Stomach smooth muscle (tissue), 2 donors: Measurements from ENCODE around the gene MAPK12.

Experiments
- H3K27ac ChIP-seq: one replicate; pipeline ENCODE4 v1.7.0; 2013; ENCODE audit warnings: mild to moderate bottlenecking, low read length, inconsistent platforms
- H3K27me3 ChIP-seq, 2 donors: one replicate each; pipeline ENCODE4 v1.7.0; 2013; ENCODE audit warnings: low read length in 2 of 2; ENCODE audit not compliant: insufficient read depth in 2 of 2, control insufficient read depth in 1 of 2
- H3K36me3 ChIP-seq, 2 donors: one replicate each; pipeline ENCODE4 v1.7.0; 2013; ENCODE audit warnings: low read length in 2 of 2; ENCODE audit not compliant: control insufficient read depth in 2 of 2, insufficient read depth in 2 of 2
- H3K4me1 ChIP-seq: one replicate; pipeline ENCODE4 v1.7.0; 2013; ENCODE audit warnings: low read length; ENCODE audit not compliant: control insufficient read depth, insufficient read depth
- H3K4me3 ChIP-seq, 2 donors: one replicate each; pipeline ENCODE4 v1.7.0; 2013; ENCODE audit warnings: low read length in 2 of 2
- H3K9ac ChIP-seq, 2 donors: one replicate each; pipeline ENCODE4 v1.7.0; 2013; ENCODE audit warnings: low read length in 2 of 2, mild to moderate bottlenecking in 1 of 2
- H3K9me3 ChIP-seq, 2 donors: one replicate each; pipeline ENCODE4 v1.7.0; 2013; ENCODE audit warnings: low read length in 2 of 2; ENCODE audit not compliant: control insufficient read depth in 2 of 2
- donor health status: healthy.
- donor health status: Pancreatic carcinoma.

MAPK12 gene

DNA sequence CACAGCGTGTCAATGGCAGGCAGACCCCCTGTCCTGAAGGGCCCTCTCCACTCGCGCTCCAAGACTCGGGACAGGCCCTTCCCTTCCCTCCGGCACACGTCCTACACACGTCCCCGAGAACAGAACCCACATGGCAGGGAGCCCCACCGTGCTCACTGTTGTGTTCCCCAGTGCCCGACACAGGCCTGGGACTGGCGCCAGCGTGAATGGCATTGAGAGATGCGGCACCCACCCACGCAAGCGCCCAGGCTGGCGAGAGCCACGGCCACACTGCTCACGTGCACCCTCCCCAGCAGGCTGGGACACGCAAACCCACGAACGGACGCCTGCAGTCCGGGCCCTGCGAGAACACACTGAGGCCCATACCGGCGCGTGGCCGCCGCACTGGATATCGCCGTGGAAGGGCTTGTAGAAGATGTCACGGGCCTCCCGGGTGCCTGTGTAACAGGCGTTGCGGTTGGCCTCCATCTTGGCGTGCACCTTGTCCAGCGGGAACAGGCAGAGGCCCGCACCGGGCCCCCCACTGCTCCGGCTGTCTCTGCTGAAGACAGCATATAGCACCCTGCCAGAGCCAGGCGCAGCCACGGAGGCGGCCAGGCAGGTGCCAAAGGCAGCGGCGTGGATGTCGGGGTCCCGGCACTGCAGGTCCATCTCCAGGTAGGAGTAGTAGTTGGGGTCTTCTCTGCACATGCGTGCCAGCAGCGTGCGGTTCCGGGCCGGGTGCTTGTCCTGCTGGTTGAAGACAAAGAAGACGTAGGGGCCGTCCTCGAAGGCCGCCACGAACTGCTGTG is 27.9 kb upstream of the MAPK12 start:
- H3K36me3 ChIP-seq, result peaks cover 28 to 36% of the 10 kb centered on the region in 2 donors
- peaks cover 25% of the 10 kb centered on the region for H3K4me1 ChIP-seq
- no peak overlapping the region for H3K4me3 ChIP-seq
- H3K27me3 ChIP-seq, result no peaks in the 10 kb centered on the region
- H3K9me3 ChIP-seq, result no peaks in the 10 kb centered on the region
- no peak overlapping the region for H3K27ac ChIP-seq
- H3K9ac ChIP-seq, result no peak overlapping the region

DNA sequence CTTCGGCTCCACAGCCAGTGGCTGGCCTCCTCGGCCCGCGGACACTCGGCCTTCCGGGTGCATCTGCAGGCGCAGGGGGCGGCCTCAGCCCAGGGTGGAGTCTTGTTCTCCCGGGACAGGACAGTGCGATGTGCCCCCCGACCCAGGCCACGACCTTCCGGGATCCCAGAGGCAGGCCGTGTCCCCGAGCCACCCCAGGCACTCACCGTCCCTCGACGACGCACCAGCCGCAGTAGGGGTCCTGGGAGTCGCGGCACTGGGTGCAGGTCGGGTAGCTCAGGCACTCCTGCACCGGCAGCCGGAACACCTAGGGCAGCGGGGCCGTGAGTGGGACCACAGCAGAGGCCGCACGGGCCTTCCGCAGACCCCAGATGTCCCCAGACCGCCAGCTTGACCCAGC is 26.2 kb upstream of the MAPK12 start:
- no peaks in the 10 kb centered on the region for H3K9me3 ChIP-seq
- H3K36me3 ChIP-seq, result peaks cover 35 to 37% of the 10 kb centered on the region in 2 donors
- H3K27me3 ChIP-seq, result no peaks in the 10 kb centered on the region
- H3K4me3 ChIP-seq, result no peak overlapping the region
- no peak overlapping the region for H3K27ac ChIP-seq
- H3K4me1 ChIP-seq, result peaks cover 9% of the 10 kb centered on the region
- no peak overlapping the region for H3K9ac ChIP-seq

DNA sequence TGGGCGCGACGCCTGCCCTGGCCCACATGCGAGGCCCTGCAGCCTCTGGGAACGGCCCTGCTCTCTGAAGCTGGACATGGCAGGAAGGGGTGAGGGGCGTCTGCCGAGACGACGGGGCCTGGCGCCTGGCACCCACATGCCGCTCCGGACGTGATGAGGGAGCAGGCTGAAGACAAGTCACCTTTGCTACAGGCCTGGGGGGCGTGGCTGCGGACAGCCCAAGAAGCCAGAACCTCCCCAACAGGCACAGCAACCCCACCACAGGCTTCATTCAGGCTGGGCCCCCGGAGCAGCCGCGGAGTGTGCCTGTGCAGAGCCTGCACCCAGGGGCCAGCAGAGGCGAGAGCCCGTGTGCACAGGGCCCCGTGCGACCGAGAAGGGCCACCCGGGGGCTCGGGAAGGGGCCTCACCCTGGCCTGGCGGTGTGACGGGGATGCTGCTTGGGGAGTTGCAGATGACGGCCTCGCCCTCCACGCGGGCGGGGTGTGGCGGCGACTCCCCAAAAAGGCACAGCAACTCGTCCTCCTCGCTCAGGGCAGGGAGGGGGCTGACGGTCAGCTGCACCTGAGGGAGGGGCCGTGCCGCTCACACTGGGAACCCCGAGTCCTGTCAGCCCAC is 25.3 kb upstream of the MAPK12 start:
- H3K27me3 ChIP-seq, result no peaks in the 10 kb centered on the region
- H3K4me3 ChIP-seq, result no peak overlapping the region
- no peak overlapping the region for H3K9ac ChIP-seq
- peaks cover 11% of the 10 kb centered on the region for H3K4me1 ChIP-seq
- no peak overlapping the region for H3K27ac ChIP-seq
- H3K36me3 ChIP-seq, result peaks cover 39% of the 10 kb centered on the region in 2 donors
- H3K9me3 ChIP-seq, result no peaks in the 10 kb centered on the region

DNA sequence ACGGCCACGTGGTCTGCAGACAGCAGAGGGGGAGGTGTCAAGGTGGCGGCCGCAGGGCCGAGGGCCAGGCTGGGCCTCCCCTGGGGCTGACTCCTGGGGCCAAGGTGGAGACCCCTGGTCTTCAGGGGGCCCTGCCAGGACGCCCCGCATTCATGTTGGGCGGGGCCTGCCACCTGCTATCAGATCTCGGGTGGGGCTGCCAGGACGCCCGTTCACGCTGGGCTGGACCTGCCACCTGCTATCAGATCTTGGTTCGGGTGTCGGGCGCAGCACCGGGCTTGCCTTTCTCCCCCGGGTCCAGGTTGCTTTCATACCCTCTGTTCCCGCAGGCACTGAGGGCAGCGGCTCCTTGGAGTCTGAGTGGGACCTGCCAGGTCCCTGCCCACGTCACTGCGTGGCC is 24.8 kb upstream of the MAPK12 start:
- H3K9ac ChIP-seq, result no peak overlapping the region
- H3K9me3 ChIP-seq, result no peaks in the 10 kb centered on the region
- H3K27me3 ChIP-seq, result no peaks in the 10 kb centered on the region
- peaks cover 11% of the 10 kb centered on the region for H3K4me1 ChIP-seq
- no peak overlapping the region for H3K4me3 ChIP-seq
- H3K27ac ChIP-seq, result no peak overlapping the region
- peaks cover 44 to 45% of the 10 kb centered on the region in 2 donors for H3K36me3 ChIP-seq

DNA sequence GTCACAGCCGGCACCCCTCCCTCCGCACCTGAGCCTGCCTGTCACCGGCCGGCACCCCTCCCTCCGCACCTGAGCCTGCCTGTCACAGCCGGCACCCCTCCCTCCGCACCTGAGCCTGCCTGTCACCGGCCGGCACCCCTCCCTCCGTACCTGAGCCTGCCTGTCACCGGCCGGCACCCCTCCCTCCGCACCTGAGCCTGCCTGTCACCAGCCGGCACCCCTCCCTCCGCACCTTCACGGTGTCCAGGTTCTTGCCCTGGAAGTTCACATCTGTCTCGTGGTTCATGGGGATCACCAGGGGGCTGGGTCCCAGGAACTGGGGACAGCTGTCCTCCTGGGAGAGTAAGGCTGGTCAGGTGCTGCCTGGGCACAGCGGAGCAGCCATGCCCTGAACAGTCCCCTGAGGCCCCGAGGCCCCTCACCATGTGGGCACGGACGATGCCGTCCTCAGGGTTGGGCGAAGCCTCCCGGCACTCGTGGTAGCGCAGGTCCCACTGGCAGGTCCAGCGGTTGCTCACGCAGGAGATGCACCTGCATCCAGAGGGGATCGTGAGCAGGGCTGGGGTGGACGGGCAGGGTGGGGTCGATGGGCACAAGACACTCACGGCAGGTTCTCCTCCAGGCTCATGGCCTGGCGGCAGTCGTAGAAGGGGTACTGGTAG is 24.2 kb upstream of the MAPK12 start:
- H3K27me3 ChIP-seq, result no peaks in the 10 kb centered on the region
- H3K27ac ChIP-seq, result no peak overlapping the region
- H3K9me3 ChIP-seq, result no peaks in the 10 kb centered on the region
- H3K4me3 ChIP-seq, result no peak overlapping the region
- peaks cover 48 to 50% of the 10 kb centered on the region in 2 donors for H3K36me3 ChIP-seq
- peaks cover 8% of the 10 kb centered on the region for H3K4me1 ChIP-seq
- no peak overlapping the region for H3K9ac ChIP-seq

DNA sequence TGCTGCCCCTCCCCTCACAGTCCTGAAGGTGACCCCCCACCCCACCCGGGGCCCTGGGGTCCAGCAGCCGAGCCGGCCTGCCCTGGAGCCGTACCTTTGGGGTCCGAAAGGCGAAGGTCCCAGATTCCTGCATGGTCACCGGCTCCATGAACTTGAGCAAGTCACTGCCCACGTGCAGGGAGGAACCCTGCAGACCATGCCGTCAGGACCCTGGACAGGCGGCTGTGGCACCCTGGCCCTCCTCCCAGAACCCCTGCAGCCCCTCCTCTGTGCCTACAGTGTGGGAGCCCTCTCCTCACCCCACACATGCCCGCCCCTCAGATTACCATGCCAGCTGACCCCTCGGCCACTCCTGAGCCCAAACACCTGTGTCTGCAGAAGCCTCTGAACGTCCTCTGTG is 23.0 kb upstream of the MAPK12 start:
- Histone ChIP-seq H3K27me3 (no peaks in the 10 kb centered on the region), H3K4me3 (no peak overlapping the region), H3K27ac (no peak overlapping the region), H3K4me1 (peaks cover 8% of the 10 kb centered on the region), H3K9me3 (no peaks in the 10 kb centered on the region), H3K9ac (no peak overlapping the region), H3K36me3 (peaks cover 48% of the 10 kb centered on the region in 2 donors)

DNA sequence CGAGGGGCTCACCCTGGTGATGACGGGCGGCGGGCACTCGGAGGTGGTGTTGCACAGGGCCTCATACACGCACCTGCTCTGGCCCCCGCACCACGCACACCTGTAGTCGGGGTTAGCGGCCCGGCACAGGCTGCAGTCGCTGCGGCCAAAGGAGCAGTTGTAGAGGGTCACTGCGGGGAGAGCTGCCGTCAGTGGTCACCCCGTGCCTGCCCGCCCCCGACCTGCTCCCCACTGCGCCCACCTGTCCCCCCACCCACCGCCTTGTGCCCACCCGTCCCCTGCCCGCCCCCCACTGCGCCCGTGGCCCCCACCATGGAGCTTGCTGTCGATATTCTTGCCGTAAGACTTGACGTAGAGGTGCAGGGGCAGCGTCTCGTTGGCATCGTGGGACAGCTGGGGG is 22.3 kb upstream of the MAPK12 start:
- Histone ChIP-seq H3K4me1 (peaks cover 8% of the 10 kb centered on the region), H3K9ac (no peak overlapping the region), H3K36me3 (peaks cover 47 to 48% of the 10 kb centered on the region in 2 donors), H3K9me3 (no peaks in the 10 kb centered on the region), H3K4me3 (no peak overlapping the region), H3K27me3 (no peaks in the 10 kb centered on the region), H3K27ac (no peak overlapping the region)

DNA sequence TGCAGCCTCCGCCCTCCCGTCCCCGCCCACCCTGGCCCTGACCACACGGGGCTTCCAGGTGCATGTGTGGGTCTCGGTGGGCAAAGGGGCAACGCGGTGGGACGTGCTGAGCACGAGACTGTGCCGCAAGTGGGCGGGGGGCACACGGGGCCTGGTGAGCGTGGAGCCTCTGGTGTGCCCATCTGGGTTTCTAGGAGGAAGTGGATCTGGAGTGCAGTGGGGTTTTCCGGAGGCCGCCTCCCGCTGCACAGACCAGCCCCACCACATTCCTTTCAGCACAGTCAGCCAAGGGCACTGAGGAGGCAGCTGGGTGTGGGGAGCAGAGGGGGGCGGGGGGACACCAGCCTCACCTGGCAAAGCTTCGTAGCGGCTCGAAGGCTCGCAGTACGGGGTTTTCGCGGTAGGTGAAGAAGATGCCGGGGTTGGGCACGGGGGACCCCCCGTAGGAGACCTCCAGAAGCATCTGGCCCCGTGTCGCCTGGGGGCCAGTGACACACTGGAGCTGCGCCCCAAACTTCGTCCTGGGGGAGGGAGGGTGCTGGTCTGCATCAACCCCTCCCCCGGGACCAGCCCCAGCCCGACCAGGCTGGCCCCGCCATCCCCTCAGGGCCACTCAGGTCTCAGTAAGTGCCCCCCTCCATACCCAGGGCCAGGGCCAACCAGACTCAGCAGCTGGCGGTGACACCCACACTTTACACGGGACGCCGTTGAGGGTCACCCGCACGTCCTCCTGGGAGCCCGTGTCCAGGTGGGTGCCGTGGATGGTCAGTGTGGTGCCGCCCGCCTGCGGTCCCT is 21.1 kb upstream of the MAPK12 start:
- no peaks in the 10 kb centered on the region for H3K27me3 ChIP-seq
- no peak overlapping the region for H3K4me3 ChIP-seq
- H3K9me3 ChIP-seq, result no peaks in the 10 kb centered on the region
- H3K9ac ChIP-seq, result no peak overlapping the region
- no peak overlapping the region for H3K27ac ChIP-seq
- peaks cover 47 to 51% of the 10 kb centered on the region in 2 donors for H3K36me3 ChIP-seq
- H3K4me1 ChIP-seq, result peaks cover 8% of the 10 kb centered on the region

DNA sequence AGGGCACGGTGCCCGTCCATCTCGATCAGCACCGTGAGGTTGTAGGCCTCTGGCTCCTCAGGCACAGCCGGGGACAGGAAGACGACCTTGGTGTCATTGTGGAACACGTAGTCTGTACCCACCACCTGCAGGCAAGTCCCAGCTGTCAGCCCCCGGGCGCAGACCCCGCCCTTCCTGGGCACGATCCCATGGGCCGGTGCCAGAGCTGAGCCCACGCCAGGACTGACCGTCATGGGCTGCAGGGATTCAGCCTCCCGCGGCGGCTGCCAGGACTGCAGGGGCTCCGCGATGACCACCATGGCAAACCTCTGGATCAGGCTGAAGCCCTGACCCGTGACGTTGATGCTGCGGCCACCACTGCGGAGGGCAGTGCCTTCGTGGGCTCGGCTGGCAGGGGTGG is 20.5 kb upstream of the MAPK12 start:
- no peaks in the 10 kb centered on the region for H3K9me3 ChIP-seq
- no peak overlapping the region for H3K9ac ChIP-seq
- H3K27ac ChIP-seq, result no peak overlapping the region
- no peak overlapping the region for H3K4me3 ChIP-seq
- no peaks in the 10 kb centered on the region for H3K27me3 ChIP-seq
- peaks cover 50 to 55% of the 10 kb centered on the region in 2 donors for H3K36me3 ChIP-seq
- H3K4me1 ChIP-seq, result peaks cover 8% of the 10 kb centered on the region

DNA sequence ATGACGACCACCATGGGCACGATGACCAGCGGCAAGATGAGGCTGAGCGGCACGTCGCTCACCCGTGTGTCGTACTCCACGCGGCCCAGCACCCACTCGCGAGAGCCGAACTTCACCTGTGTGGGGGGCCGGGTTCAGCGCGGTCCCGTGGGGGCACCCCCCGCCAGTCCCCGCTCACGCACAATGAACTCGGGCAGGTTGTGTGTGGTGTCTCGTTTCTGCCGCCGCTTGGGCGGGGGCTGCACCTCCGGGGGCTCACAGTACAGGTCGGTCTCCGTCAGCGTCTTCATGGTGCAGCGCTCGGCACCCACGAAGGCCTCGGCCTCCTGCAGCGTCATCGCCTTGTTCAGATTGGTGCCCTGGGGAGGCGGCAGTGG is 19.9 kb upstream of the MAPK12 start:
- H3K36me3 ChIP-seq, result peaks cover 53 to 55% of the 10 kb centered on the region in 2 donors

More for the DNA sequence above, 19.9 kb upstream of the MAPK12 start:
- no peak overlapping the region for H3K27ac ChIP-seq
- no peak overlapping the region for H3K9ac ChIP-seq
- H3K4me3 ChIP-seq, result no peak overlapping the region
- H3K4me1 ChIP-seq, result peaks cover 9% of the 10 kb centered on the region
- H3K9me3 ChIP-seq, result no peaks in the 10 kb centered on the region
- no peaks in the 10 kb centered on the region for H3K27me3 ChIP-seq
